ENCODE data around the gene NDUFC2.
"Not testable (repeated sequence)": the region's sequence is repeated elsewhere in the genome, so short reads cannot be mapped to it uniquely, and the experiment has no call there.

The NDUFC2 gene

GRCh38 chr11:78078218-78079167, 1.2 kb downstream of the NDUFC2 start:
- no peak for DNase-seq

GRCh38 chr11:78077592-78077991, 2.1 kb downstream of the NDUFC2 start:
- DNase-seq = not testable (repeated sequence)

- DNase-seq = no peak
Observed at GRCh38 chr11:78076733-78077403, 2.8 kb downstream of the NDUFC2 start.

- no peak for DNase-seq
Observed at GRCh38 chr11:78074756-78075155, 4.9 kb downstream of the NDUFC2 start.

GRCh38 chr11:78072455-78072854, 7.2 kb downstream of the NDUFC2 start:
- no peak for DNase-seq

- no peak for DNase-seq
Observed at GRCh38 chr11:78071717-78072116, 7.9 kb downstream of the NDUFC2 start.

- DNase-seq = no peak
Observed at GRCh38 chr11:78070621-78071020, 9.0 kb downstream of the NDUFC2 start.

- DNase-seq = no peak
Observed at GRCh38 chr11:78069465-78069864, 10.2 kb downstream of the NDUFC2 start.

GRCh38 chr11:78067704-78068103, 12.0 kb downstream of the NDUFC2 start:
- no peak for DNase-seq

- no peak for DNase-seq
Observed at GRCh38 chr11:78066471-78066870, 13.2 kb downstream of the NDUFC2 start.

GRCh38 chr11:78065203-78065602, 14.5 kb downstream of the NDUFC2 start:
- DNase-seq = no peak

- no peak for DNase-seq
Observed at GRCh38 chr11:78063440-78064181, 16.1 kb downstream of the NDUFC2 start, which contains the start of gene THRSP. THRSP (plus strand) TSS chr11:78063861; CDS start chr11:78063882, 21 bp downstream.

GRCh38 chr11:78062671-78063070, 17.0 kb downstream of the NDUFC2 start:
- no peak for DNase-seq

GRCh38 chr11:78061921-78062311, 17.7 kb downstream of the NDUFC2 start:
- no peak for DNase-seq

GRCh38 chr11:78061088-78061920, 18.4 kb downstream of the NDUFC2 start:
- DNase-seq = no peak

GRCh38 chr11:78060533-78060932, 19.1 kb downstream of the NDUFC2 start:
- DNase-seq = no peak

- not testable (repeated sequence) for DNase-seq
Observed at GRCh38 chr11:78059749-78060328, 19.8 kb downstream of the NDUFC2 start.

- DNase-seq = no peak
Observed at GRCh38 chr11:78057462-78058055, 22.1 kb downstream of the NDUFC2 start.

- DNase-seq = no peak
Observed at GRCh38 chr11:78056093-78056492, 23.6 kb downstream of the NDUFC2 start.

- DNase-seq = no peak
Observed at GRCh38 chr11:78054971-78055370, 24.7 kb downstream of the NDUFC2 start.
